ENCODE measurements around the gene TMEM119.
"Not testable (repeated sequence)": the region's sequence is repeated elsewhere in the genome, so short reads cannot be mapped to it uniquely, and the experiment has no call there.

The TMEM119 gene

GRCh38 chr12:108619369-108620160 lies 21.7 kb upstream of the TMEM119 start:
- DNase-seq = no peak
- intact Hi-C loops (cut with DNase I) = loop anchor here (2.0 kb wide), 1 partner anchor 57 kb away; the partner anchor contains the start of gene ISCU

GRCh38 chr12:108618953-108619274 lies 21.0 kb upstream of the TMEM119 start:
- intact Hi-C loops (cut with DNase I) = loop anchor here (2.0 kb wide), 1 partner anchor 56 kb away; the partner anchor contains the start of gene ISCU

DNA sequence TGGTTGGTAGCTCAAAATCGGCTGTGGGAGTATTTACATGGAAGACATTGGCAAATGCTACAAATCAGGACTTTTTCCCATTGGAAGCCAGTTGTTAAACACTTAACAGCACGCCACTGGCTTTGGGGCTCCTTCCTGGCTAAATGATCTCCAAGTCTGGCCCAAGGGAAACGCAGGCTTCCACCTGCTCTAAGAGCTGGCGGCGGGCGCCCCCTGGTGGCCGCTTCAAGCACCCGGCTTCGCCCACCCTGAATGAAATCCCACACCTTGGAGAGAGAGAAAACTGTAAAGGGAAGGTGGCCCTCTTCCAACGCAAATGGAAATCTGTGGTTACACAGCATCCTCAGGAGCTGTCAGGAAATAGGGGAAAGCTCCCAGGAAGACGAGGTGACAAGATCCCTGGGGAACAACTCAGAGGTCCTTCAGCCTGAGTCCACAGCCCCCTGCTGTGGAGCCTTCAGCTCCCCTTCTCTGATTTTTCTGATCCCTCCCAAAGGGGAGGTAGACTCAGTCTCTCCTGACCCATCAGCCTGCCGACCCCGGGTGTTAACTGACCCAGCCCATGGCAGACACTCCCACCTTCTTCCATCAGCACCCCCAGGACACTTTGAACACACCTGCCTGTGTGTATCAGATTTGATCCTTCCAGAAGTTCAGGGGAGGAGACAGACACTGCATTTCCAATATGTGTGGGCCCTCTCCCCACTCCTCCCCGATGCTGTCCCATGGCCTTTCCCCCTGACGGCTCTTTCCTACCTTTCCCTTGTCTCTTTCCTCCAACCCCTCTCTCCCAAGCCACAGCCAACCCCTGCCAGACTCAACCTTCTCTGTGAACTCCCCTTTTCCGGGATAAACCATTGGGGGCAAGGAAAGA lies 20.4 kb upstream of the TMEM119 start:
- peak; percentile 63 to 92 (median 84) for DNase-seq
- intact Hi-C loops (cut with DNase I) = loop anchor here (2.0 kb wide), 1 partner anchor 56 kb away; the partner anchor contains the start of gene ISCU

More at GRCh38 chr12:108618953-108619274, 21.0 kb upstream of the TMEM119 start:
- not testable (repeated sequence) for DNase-seq

DNA sequence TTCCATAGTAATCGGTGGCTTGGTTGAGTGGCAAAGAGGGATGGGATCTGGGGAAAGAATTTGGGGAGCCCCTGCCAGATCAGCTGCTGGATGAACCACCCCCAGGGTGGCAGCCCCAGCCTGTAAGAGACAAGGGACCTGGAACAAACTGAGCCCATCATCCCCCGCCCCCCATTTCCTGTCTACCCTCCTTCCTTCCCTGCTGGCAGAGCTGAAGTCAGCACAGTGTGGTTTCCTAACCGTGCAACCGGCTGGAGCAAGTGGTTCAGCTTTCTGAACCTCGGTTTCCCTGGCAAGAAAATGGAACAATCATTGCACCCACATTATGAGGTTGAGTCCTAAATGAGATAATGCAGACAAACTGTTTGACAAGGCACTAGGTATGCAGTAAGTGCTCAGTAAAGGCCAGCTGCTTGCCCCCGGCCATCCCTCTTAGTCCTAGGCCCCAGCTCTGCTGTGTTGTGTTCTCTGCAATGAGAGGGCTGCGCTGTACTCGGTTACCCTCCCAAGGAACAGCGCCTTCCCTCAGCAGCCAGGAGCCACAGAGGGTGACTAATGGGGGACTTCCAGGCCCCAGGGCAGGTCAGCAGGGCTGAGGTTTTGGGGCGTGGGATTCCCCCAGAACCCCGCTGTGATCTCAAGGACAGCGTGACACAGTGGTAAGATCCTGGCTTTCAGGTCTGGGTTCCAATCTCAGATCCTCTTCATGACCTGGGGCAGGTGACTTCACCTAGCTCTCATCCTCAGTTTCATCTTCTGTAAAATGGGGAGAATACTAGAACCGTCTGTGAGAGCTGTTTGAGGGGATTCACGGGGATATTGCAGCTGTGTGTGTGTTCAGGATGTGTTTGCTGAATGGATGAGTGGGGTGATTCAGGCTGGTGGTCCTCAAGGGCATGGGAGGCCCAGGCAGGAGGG lies 19.3 kb upstream of the TMEM119 start:
- DNase-seq = peak in 25 of 42 donors; percentile 8 to 68 (median 44)
- intact Hi-C loops (cut with DNase I) = loop anchor here (2.0 kb wide), 1 partner anchor 44 kb away; no protein-coding TSS in a partner anchor

DNA sequence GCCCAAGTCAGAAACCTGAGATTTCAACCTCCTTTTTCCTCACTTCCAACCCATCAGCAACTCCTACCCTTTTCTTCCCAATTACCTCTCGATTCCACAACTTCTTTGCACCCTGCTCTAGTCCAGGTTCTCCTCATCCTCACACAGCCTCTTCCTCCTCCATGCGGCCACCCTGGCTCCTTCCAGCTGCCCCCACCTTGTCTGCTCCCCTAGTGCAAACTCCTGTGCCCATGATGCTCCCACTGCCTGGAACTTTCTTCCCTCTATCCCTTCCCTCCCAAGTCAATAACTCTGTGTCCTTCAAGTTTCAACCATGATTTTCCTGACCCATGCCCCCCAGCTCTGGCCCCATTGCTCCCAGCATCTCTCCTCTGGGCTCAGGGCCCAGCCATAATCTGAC lies 18.5 kb upstream of the TMEM119 start:
- DNase-seq = no peak
- intact Hi-C loops (cut with DNase I) = loop anchor here (2.0 kb wide), 1 partner anchor 44 kb away; no protein-coding TSS in a partner anchor

DNA sequence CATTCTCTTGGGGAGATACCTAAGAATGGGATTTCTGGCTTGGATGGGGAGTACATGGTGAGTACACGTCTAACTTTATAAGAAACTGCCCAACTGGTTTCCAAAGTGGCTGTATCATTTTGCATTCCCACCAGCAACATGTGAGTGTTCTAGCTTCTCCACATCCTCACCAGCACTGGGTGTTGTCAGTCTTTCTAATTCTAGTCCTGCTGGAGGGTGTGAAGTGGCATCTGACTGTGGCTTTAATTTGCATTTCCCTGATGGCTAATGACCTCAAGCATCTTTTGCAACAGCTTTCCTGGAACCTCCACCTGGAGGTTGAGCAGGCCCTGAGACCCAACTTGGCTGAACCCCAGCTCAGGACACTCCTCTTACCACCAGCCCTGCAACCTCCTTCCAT lies 18.0 kb upstream of the TMEM119 start:
- intact Hi-C loops (cut with DNase I) = loop anchor here (2.0 kb wide), 1 partner anchor 43 kb away; no protein-coding TSS in a partner anchor
- no peak for DNase-seq

DNA sequence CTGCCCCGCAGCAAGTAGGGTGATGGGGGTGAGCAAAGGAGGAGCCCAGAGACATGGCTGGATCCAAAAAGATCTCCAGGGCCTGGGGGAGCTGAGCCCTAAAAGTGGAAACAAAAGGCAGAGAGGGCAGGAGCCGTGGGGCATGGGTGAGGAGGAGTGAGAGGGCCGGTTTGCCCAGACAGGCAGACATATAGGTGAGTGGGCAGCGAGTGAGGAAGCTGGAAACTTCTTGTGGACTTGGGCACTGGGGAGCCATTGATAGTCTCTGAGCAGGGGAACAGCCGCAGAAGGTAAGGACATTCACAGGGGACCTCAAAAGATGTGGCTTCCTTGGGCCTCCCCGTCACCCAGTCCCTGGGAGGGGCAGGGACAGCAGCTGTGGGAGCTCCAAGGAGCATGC lies 16.8 kb upstream of the TMEM119 start:
- DNase-seq = no peak
- intact Hi-C loops (cut with DNase I) = no loop called here

DNA sequence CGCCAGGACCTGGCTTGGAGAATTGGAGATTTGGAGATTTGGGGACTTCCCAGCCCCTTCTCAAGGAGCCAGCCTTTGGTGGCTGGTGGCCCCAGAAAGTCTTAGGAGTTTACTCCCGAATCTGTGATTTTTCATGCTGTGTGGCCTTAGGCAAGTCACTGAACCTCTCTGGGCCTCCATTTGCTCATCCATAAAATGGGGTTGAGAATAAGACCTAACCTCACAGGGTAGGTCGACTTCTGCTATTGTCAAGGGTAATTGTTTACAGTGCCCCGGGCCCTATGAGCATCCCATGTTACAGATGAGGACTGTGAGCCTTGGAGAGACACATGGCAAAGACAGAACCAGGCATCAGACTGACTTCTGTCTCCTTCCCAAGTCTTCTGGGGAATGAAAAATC lies 16.2 kb upstream of the TMEM119 start:
- intact Hi-C loops (cut with DNase I) = no loop called here
- DNase-seq = no peak

- no peak for DNase-seq
- intact Hi-C loops (cut with DNase I) = no loop called here
Measured at GRCh38 chr12:108613548-108613947, 15.7 kb upstream of the TMEM119 start.

GRCh38 chr12:108612788-108613282 lies 15.0 kb upstream of the TMEM119 start:
- intact Hi-C loops (cut with DNase I) = no loop called here
- DNase-seq = no peak

- peak in 2 of 42 donors; percentile 51 to 55 for DNase-seq
- intact Hi-C loops (cut with DNase I) = no loop called here
Measured at GRCh38 chr12:108611884-108612415, 14.1 kb upstream of the TMEM119 start.

GRCh38 chr12:108610856-108611605 lies 13.1 kb upstream of the TMEM119 start:
- intact Hi-C loops (cut with DNase I) = no loop called here
- DNase-seq = no peak

DNA sequence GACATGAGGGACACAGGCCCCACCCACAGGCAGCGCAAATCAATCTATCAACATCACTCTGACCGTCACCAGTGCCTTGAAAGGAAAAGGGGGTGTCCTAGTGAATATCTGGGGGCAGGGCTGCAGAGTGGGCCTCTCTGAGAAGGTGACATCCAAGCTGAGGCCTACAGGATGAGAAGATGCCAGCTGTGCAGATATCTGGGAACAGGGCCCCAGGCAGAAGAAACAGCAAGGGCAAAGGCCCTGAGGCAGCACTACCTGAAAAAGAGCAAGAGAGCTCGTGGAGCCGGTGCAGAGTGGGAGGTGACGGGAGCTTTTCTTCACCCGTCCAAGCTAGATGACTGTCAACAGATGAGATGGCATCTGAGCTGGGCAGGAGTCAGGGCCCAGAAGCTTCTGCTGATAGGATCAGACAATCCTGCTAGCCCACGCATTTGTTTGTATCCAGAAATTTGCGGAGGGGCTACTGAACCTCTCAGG lies 12.5 kb upstream of the TMEM119 start:
- no peak for DNase-seq
- intact Hi-C loops (cut with DNase I) = no loop called here

DNA sequence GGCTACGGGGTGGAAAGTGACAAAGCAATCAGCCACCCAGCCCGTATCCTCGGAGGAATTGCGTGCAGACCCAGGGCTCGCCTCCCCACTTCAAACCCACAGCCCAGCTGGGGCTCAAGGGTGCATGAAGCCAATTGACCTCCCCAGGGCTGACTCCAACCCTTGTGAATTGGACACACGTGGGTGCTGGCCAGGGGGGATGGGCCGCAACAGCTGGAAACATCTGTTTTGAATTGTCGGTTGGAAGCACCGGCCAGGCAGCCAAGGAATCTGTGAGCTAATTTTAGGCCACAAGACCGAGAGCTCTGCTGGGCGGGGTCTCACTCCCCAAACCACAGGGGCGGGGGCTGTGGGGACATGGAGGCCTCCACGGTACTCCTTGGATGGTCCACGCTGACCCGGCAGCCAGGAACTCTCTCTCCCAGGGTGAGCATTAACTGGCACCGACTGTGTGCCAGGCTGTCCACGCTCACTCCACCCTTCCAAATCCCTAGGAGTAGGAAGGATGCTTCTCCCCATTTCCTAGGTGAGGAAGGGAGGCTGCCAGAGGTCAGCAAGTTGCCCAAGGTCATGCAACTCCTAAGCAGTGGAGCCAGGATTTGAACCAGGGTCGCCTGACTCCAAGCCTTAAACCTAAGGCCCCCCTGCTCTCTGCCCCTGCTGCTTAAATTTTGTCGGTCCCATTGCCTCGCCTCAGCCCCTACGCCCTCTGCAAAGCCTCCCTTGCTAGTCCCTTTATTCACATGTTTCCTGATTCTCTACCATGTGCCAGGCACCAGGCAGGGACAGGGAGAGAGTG lies 11.9 kb upstream of the TMEM119 start:
- intact Hi-C loops (cut with DNase I) = no loop called here
- no peak for DNase-seq

DNA sequence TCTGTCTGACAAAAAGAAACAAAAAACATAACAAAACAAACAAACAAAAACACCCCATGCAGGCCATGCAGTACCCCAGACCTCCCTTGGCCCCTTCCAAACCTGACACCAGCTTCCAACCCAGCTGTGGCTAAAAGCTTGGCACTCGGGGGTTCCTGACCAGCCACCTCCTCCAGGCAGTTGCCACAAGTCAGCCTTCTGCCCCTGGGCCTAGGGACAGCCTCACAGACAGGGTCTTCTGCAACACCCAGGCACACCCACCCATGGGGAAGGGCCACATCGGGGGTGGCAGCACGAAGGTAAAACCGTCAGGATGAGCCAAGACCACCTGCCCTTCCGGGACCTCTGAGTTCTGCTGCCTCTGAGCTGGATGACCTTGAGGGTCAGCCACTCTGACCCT lies 10.7 kb upstream of the TMEM119 start:
- intact Hi-C loops (cut with DNase I) = no loop called here
- DNase-seq = no peak

GRCh38 chr12:108607981-108608600 lies 10.2 kb upstream of the TMEM119 start:
- no peak for DNase-seq
- intact Hi-C loops (cut with DNase I) = no loop called here

All from head of caudate nucleus (tissue), 42 donors.